ENCODE results near the gene NRCAM.

NRCAM gene

DNA sequence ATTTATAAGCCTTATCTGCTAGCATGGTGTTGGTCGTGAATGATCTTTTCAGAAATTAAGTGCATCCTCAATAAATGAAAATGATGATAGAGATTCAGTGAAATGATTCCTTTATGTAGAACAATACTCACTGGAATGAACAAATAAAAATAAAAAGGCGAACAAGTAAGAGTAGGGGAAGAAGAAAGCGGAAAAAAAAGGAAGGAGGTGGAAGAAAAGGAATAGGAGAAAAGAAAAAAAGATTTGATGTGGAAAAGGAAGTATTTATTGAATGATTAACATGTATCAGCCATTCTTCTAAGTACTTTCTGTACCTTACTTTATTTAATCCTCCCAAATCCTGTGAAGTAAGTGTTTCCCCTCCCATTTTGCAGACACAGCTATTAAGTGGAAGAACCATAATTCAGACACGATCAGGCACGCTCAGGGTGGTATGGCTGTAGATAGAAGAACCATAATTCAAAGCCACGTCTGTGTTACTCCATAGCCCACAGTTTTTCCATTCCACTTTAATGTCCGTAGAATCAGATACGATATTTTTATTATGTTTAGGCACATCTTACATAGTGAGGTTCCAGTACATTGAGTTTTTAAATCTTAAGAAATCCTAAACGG, 169.8 kb downstream of the NRCAM start:
- TF ChIP-seq, protein P1, sequence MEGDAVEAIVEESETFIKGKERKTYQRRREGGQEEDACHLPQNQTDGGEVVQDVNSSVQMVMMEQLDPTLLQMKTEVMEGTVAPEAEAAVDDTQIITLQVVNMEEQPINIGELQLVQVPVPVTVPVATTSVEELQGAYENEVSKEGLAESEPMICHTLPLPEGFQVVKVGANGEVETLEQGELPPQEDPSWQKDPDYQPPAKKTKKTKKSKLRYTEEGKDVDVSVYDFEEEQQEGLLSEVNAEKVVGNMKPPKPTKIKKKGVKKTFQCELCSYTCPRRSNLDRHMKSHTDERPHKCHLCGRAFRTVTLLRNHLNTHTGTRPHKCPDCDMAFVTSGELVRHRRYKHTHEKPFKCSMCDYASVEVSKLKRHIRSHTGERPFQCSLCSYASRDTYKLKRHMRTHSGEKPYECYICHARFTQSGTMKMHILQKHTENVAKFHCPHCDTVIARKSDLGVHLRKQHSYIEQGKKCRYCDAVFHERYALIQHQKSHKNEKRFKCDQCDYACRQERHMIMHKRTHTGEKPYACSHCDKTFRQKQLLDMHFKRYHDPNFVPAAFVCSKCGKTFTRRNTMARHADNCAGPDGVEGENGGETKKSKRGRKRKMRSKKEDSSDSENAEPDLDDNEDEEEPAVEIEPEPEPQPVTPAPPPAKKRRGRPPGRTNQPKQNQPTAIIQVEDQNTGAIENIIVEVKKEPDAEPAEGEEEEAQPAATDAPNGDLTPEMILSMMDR (IDR thresholded peaks at IDR 0.05; ENCODE audit: insufficient read depth, low read depth, low read length, missing control alignments): no peak
- DNase-seq (ENCODE audit: low read depth): no peak
- no peak overlapping the region for H3K4me3 ChIP-seq (ENCODE audit: low read length)

GRCh38 chr7:108285778-108286177, 170.5 kb downstream of the NRCAM start:
- H3K4me3 ChIP-seq (ENCODE audit: low read length): no peak overlapping the region
- TF ChIP-seq, protein P1 (IDR thresholded peaks at IDR 0.05; ENCODE audit: insufficient read depth, low read depth, low read length, missing control alignments): no peak

DNA sequence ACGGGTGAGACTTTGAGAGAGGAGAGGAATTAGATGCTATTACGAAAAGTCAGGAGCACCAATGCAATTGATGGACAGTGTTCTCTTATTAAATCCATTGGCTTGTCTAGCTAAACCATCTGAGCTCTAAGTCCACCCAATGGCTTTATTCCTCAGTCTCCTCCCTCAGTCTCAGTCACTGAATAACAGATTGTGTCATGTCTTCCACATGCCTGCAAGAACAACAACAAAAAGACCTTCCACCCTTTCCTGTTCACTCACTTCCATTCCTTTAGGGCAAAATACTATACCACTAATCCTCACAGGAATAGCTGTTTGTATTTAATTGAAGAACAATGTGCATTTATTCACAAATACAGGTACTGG, 171.2 kb downstream of the NRCAM start:
- TF ChIP-seq, protein P1 (IDR thresholded peaks at IDR 0.05; ENCODE audit: insufficient read depth, low read depth, low read length, missing control alignments): no peak
- DNase-seq (ENCODE audit: low read depth): peak; percentile 76
- no peak overlapping the region for H3K4me3 ChIP-seq (ENCODE audit: low read length)

More at GRCh38 chr7:108285778-108286177, 170.5 kb downstream of the NRCAM start:
- no peak for DNase-seq (ENCODE audit: low read depth)

DNA sequence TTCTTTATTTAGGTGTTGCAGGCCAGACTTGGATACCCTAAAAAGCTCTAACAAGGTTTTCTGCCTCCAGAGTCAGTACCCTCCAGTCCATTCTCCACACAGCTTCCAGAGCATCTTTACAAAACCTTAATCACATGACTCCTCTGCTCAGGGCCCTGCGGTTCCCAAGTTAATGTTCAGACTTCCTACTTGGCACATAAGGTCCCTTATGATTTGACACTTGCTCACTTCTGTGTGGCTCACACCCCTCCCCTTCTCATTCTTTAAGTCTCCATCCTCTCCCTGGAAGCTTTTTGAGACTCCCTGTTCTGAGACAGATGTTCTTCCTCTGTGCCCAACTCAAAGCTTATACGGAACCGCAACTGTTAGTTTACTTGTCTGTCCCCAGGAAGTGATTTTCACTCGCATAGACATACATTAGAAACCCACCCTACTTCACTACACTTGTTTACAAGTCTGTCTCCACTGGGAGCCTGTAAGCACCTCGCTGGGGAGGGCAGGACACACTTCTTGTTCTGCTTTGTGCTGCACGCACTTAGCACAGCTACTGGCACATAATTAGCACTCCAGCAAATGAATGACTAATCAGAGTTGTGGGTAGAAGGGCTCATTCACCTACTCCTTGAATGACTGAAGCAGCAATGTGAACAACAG, 171.8 kb downstream of the NRCAM start:
- no peak overlapping the region for H3K4me3 ChIP-seq (ENCODE audit: low read length)
- DNase-seq (ENCODE audit: low read depth): no peak
- TF ChIP-seq, protein P1 (IDR thresholded peaks at IDR 0.05; ENCODE audit: insufficient read depth, low read depth, low read length, missing control alignments): no peak

DNA sequence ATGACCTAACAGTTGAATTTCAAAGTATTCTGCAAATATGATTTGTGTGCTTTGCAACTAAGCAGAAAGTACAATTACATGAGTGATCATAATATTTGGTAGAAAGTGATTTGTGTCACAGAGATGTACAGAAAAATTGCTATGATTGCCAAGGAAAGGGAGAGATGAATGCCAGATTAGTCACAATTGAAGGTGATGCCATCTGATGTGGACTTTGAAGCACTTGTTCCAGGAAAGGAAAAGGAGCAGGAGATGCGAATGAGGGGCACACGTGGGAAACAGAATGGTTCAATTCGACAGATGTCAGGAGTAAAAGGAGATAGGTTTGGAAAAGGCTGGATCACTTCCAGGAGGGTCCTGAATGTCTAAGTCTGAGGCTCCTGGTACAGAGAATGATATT, 173.0 kb downstream of the NRCAM start:
- H3K4me3 ChIP-seq (ENCODE audit: low read length): no peak overlapping the region
- TF ChIP-seq, protein P1 (IDR thresholded peaks at IDR 0.05; ENCODE audit: insufficient read depth, low read depth, low read length, missing control alignments): no peak
- DNase-seq (ENCODE audit: low read depth): peak; percentile 24

- H3K4me3 ChIP-seq (ENCODE audit: low read length): no peak overlapping the region
- TF ChIP-seq, protein P1 (IDR thresholded peaks at IDR 0.05; ENCODE audit: insufficient read depth, low read depth, low read length, missing control alignments): no peak
- peak; percentile 15 for DNase-seq (ENCODE audit: low read depth)
Observed at GRCh38 chr7:108282427-108282996, 173.7 kb downstream of the NRCAM start.
